Activated CD4-positive, CD25-positive, alpha-beta regulatory T cell treated with anti-CD3 and anti-CD28 coated beads, Interleukin-2, amount 50 U/mL, for 16 hours (primary cell): Measurements from ENCODE around the gene B4GAT1.
"Not testable (repeated sequence)": the region's sequence is repeated elsewhere in the genome, so short reads cannot be mapped to it uniquely, and the experiment has no call there.

Source experiments
- DNase-seq: peaks from one replicate; pipeline ENCODE4 v3.0.0-alpha.2; 2020; ENCODE audit warnings: low read depth, low spot score

B4GAT1 gene

GRCh38 chr11:66363187-66363601 is 15.8 kb upstream of the B4GAT1 start:
- no peak for DNase-seq

- DNase-seq = no peak
Observed at GRCh38 chr11:66362481-66363147, 15.2 kb upstream of the B4GAT1 start.

GRCh38 chr11:66361502-66361941 is 14.1 kb upstream of the B4GAT1 start:
- DNase-seq = no peak

- no peak for DNase-seq
Observed at GRCh38 chr11:66360406-66361073, 13.1 kb upstream of the B4GAT1 start.

GRCh38 chr11:66359662-66360087 is 12.2 kb upstream of the B4GAT1 start:
- no peak for DNase-seq

GRCh38 chr11:66350560-66351235 is 3.3 kb upstream of the B4GAT1 start:
- DNase-seq = not testable (repeated sequence)

GRCh38 chr11:66349084-66349386 is 1.6 kb upstream of the B4GAT1 start:
- DNase-seq = no peak

GRCh38 chr11:66346476-66347424 is 679 bp downstream of the B4GAT1 start:
- no peak for DNase-seq

GRCh38 chr11:66345316-66345649 is 2.1 kb downstream of the B4GAT1 start:
- DNase-seq = no peak

- peak; percentile 92 for DNase-seq
Observed at GRCh38 chr11:66344550-66345315, 2.7 kb downstream of the B4GAT1 start, which contains the start of gene BRMS1. BRMS1 (minus strand) TSS chr11:66345104; CDS start chr11:66342234, 2,870 bp downstream.

- DNase-seq = no peak
Observed at GRCh38 chr11:66343176-66343575, 4.3 kb downstream of the B4GAT1 start.

GRCh38 chr11:66341502-66342126 is 5.8 kb downstream of the B4GAT1 start:
- DNase-seq = no peak

- DNase-seq = no peak
Observed at GRCh38 chr11:66340596-66341501, 6.6 kb downstream of the B4GAT1 start.

- no peak for DNase-seq
Observed at GRCh38 chr11:66339686-66340483, 7.5 kb downstream of the B4GAT1 start.

GRCh38 chr11:66339162-66339675 is 8.2 kb downstream of the B4GAT1 start:
- no peak for DNase-seq

GRCh38 chr11:66338276-66339161 is 8.9 kb downstream of the B4GAT1 start:
- no peak for DNase-seq
